DND-41 (cell line): ENCODE data around the gene MYH9.

Source experiments
- ATAC-seq: fragments of 200-7000 bp; cut with Tn5 transposase; 3 replicates; pipeline ENCODE4 v1.9.1; 2021; ENCODE audit warnings: low read depth; ENCODE audit not compliant: insufficient read depth
- DNase-seq: peaks from one replicate; pipeline ENCODE4 v3.0.0-alpha.2; 2020
- H2AFZ ChIP-seq: 2 replicates; pipeline ENCODE4 v1.6.0; 2012; ENCODE audit warnings: low read depth, low read length
- H3K27ac ChIP-seq: 2 replicates; pipeline ENCODE4 v1.5.1; 2012; ENCODE audit warnings: low read length, inconsistent platforms
- H3K27me3 ChIP-seq: fragments of 200-600 bp; sonication (generic); 2 replicates; pipeline ENCODE4 v1.6.0; 2012; ENCODE audit warnings: low read length, mild to moderate bottlenecking, inconsistent platforms; ENCODE audit not compliant: insufficient read depth, poor library complexity
- H3K36me3 ChIP-seq: 2 replicates; pipeline ENCODE4 v1.5.1; 2012; ENCODE audit warnings: low read length, inconsistent platforms; ENCODE audit not compliant: insufficient read depth
- H3K4me1 ChIP-seq: 2 replicates; pipeline ENCODE4 v1.5.1; 2012; ENCODE audit warnings: mild to moderate bottlenecking, low read length; ENCODE audit not compliant: insufficient read depth
- H3K4me2 ChIP-seq: 2 replicates; pipeline ENCODE4 v1.6.0; 2012; ENCODE audit warnings: mild to moderate bottlenecking, moderate library complexity, low read length, inconsistent platforms; ENCODE audit not compliant: insufficient read depth
- H3K4me3 ChIP-seq, 2 experiments: fragments of 200-600 bp in 1 of 2; shearing (Covaris generic) in 1 of 2; 2 replicates each; pipeline ENCODE4 v1.5.1; 2012 to 2016; ENCODE audit warnings: inconsistent platforms in 2 of 2, low read length in 2 of 2, mild to moderate bottlenecking in 2 of 2, low read depth in 1 of 2, moderate library complexity in 1 of 2
- H3K79me2 ChIP-seq: 2 replicates; pipeline ENCODE4 v1.6.0; 2012; ENCODE audit warnings: low read length, inconsistent platforms; ENCODE audit not compliant: insufficient read depth
- H3K9ac ChIP-seq: 2 replicates; pipeline ENCODE4 v1.6.0; 2012; ENCODE audit warnings: low read depth, mild to moderate bottlenecking, inconsistent platforms, low read length, moderate library complexity
- H3K9me3 ChIP-seq: 2 replicates; pipeline ENCODE4 v1.5.1; 2012; ENCODE audit warnings: low read length, moderate library complexity, mild to moderate bottlenecking, inconsistent platforms; ENCODE audit not compliant: insufficient read depth, severe bottlenecking
- H4K20me1 ChIP-seq: 2 replicates; pipeline ENCODE4 v1.6.0; 2012; ENCODE audit warnings: low read length; ENCODE audit not compliant: insufficient read depth
- CTCF ChIP-seq: IDR thresholded peaks from 2 replicates; pipeline ENCODE4 v1.5.1; 2012; ENCODE audit warnings: borderline replicate concordance, low read length, moderate library complexity, mild to moderate bottlenecking; ENCODE audit not compliant: poor library complexity, severe bottlenecking; ENCODE audit errors: extremely low read depth
- EZH2 ChIP-seq: IDR thresholded peaks from 3 replicates; pipeline ENCODE4 v1.6.1; 2012; ENCODE audit warnings: borderline replicate concordance, low read depth, mild to moderate bottlenecking, moderate library complexity, low read length, inconsistent platforms; ENCODE audit not compliant: severe bottlenecking

Gene MYH9

GRCh38 chr22:36308880-36309279 lies 78.9 kb downstream of the MYH9 start:
- no peak overlapping the region for H3K9ac ChIP-seq
- no peaks in the 10 kb centered on the region for H3K27me3 ChIP-seq
- H3K4me3 ChIP-seq: no peak overlapping the region
- TF ChIP-seq CTCF (no peak), EZH2 (no peak)
- ATAC-seq: no peak
- no peaks in the 10 kb centered on the region for H3K79me2 ChIP-seq
- H3K9me3 ChIP-seq: no peaks in the 10 kb centered on the region
- H2AFZ ChIP-seq: no peak overlapping the region
- H3K4me2 ChIP-seq: no peak overlapping the region
- no peaks in the 10 kb centered on the region; the same call in 1 of the 2 replicates for H4K20me1 ChIP-seq
- DNase-seq: no peak
- peaks cover 95% of the 10 kb centered on the region for H3K36me3 ChIP-seq
- H3K4me1 ChIP-seq: no peaks in the 10 kb centered on the region
- no peak overlapping the region for H3K27ac ChIP-seq

DNA sequence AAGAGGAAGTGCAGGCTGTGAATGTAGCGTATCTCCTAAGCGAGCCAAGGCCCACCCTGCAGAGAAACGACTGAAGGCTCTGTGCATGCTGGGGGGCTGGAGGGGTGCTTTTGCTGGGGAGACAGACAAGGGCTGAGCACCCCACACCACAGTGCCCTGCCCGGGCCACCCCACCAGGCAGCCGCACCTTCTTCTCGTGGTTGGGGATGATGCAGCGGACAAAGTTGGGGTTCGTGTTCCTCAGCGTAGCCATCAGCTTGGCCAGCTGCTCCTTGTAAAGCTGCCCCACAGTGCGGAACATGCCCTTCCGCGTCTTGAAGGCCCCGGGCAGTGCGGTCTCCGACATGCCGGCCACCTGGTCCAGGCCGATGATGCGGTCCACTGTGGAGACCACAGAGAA lies 81.5 kb downstream of the MYH9 start:
- no peak overlapping the region for H3K4me2 ChIP-seq
- no peaks in the 10 kb centered on the region for H3K4me1 ChIP-seq
- no peak overlapping the region for H3K4me3 ChIP-seq
- TF ChIP-seq EZH2 (no peak), CTCF (no peak)
- no peak overlapping the region for H3K9ac ChIP-seq
- peak overlapping the region; percentile 28 for H3K27ac ChIP-seq
- H3K9me3 ChIP-seq: no peaks in the 10 kb centered on the region
- peaks cover 2% of the 10 kb centered on the region for H4K20me1 ChIP-seq
- DNase-seq (no peak), ATAC-seq (no peak)
- peaks cover 94% of the 10 kb centered on the region for H3K36me3 ChIP-seq
- no peaks in the 10 kb centered on the region for H3K79me2 ChIP-seq
- no peak overlapping the region for H2AFZ ChIP-seq
- H3K27me3 ChIP-seq: no peaks in the 10 kb centered on the region

- Histone ChIP-seq H4K20me1 (peaks cover 5% of the 10 kb centered on the region), H2AFZ (no peak overlapping the region), H3K27me3 (no peaks in the 10 kb centered on the region), H3K27ac (no peak overlapping the region), H3K9me3 (no peaks in the 10 kb centered on the region), H3K4me3 (no peak overlapping the region), H3K79me2 (no peaks in the 10 kb centered on the region), H3K36me3 (peaks cover 94% of the 10 kb centered on the region), H3K4me2 (no peak overlapping the region), H3K9ac (no peak overlapping the region), H3K4me1 (no peaks in the 10 kb centered on the region)
- ATAC-seq: no peak
- TF ChIP-seq CTCF (no peak), EZH2 (no peak)
- no peak for DNase-seq
Observed at GRCh38 chr22:36305813-36306212, 82.0 kb downstream of the MYH9 start.

DNA sequence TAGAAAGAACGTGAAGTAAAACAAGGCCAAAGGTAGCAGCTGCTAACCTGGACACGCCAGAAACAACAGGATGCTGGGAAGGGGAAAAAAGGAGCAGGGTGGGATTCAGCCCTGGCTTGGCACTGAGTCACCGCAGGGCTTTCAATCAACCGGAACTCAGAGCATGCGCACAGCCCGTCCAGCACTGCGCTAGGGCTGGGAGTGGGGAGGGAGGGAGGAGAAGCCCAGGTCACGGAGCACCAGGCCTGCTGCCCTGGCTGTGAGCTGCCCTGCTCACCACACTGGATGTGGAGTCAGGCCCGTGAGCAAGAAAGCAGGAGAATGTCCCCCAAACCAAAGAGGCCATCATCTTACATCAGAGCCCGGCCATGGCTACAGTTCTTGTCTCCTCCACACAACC lies 83.3 kb downstream of the MYH9 start:
- Histone ChIP-seq H3K4me2 (no peak overlapping the region), H3K79me2 (no peaks in the 10 kb centered on the region), H3K27ac (no peak overlapping the region), H3K36me3 (peaks cover 97% of the 10 kb centered on the region), H2AFZ (no peak overlapping the region), H4K20me1 (peaks cover 11% of the 10 kb centered on the region), H3K9ac (no peak overlapping the region), H3K27me3 (no peaks in the 10 kb centered on the region), H3K9me3 (no peaks in the 10 kb centered on the region), H3K4me1 (no peaks in the 10 kb centered on the region), H3K4me3 (no peak overlapping the region)
- DNase-seq: no peak
- no peak for ATAC-seq
- TF ChIP-seq CTCF (no peak), EZH2 (no peak)
